ENCODE data around the gene DGKD.

Gene DGKD

DNA sequence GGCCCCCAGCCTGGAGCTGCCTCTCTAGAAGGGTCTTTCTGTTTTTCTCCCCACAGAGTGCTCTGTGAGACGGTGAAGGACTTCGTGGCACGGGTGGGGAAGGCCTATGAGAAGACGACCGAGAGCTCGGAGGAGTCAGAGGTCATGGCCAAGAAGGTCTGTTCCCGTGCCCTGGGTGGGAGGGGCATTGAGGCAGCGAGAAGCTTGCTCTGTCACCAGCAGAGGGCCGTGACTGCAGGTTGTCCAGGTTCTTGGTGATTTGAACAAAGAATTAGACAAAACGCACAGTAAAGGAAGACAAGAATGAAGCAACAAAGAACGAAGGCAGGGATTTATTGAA, 93.9 kb downstream of the DGKD start:
- no peak for DNase-seq

DNA sequence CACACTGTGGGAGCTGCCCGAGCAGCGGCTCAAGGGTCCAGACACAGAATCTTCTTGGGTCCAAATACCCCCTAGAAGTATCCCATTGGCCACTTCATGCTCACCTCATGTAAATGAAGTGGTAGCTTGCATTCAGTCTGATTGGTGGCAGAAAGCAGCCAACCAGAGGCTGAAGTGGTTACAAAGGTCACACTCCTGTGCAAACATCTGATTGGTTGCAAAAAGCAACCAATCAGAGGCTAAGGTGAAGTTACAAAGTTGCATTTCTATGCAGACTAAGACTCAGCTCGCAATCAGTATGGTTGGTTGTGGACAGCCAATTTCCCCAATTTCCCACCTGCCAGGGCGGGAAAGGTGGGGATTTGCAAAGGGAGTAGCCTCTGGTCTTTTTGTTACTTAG, 94.3 kb downstream of the DGKD start:
- no peak for DNase-seq

- no peak for DNase-seq
Measured at GRCh38 chr2:233449081-233449901, 95.0 kb downstream of the DGKD start.

DNA sequence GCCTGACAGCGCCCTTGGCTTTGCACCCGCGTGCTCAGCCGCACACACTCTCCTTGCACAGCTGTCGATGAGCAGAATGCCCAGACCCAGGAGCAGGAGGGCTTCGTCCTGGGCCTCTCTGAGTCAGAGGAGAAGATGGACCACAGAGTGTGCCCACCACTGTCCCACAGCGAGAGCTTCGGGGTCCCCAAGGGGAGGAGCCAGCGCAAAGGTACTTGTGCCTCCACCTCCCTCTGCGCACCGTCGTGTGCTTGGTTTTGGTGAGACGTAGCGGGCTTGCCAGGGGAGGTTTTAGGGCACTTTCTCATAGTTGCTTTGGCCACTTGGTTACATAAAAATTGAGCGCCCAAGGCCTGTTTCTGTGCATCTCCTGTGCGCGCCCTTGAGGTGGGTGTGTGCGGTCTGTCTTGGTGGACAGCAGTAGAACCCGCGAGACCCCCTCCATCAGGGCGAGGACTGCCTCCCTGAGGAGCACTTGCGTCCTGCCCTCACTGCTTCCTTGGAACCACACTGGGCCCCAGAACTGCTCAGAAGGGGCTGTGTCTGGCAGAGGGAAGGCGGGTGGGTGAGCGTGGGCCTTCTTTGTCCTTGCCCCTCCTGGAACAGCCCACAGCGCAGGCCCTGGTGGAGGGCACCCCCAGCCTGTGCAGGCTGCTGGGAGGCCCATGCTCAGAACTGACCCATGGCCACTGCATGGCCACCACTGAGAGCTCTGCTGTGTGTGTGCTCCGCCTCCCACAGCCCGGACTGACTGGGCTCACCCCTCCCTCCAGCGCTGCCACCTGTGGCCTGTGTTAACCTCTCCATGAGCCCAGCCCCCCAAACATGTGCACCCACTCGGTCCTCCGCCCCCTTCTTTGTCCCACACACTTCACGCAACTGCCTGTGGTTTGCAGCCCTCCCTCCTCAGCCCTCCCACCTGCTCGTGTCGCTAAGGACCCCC, 95.9 kb downstream of the DGKD start:
- DNase-seq: no peak

DNA sequence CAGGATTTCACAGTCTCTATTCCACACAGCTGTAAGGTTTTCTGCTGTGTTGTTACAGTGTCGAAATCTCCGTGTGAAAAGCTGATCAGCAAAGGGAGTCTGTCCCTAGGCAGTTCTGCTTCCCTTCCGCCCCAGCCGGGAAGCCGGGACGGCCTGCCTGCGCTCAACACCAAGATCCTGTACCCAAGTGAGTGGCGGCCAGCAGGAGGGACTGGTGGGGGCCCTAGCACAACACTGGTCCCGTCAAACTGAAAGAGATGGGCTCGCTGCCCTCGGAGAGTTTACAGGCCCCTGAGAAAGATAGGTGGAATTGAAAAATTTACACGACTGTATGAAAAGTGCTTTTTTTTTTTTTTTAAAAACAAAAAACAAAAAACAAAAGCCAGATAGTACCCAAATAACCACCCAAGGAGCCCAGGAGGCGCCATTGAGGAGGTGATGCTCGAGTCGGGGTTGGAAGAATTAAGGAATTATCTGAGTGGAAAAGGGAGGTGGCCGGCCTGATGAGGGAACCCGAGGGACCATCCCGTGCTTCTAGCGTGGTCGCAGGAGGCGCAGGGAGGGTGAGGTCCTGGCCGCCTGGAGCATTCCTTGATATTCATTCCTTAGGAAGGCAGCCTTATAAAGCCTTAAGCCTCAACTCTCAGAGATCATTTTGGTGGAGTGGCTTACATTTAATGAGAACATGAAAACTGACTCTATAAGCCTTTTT, 96.7 kb downstream of the DGKD start:
- no peak for DNase-seq

DNA sequence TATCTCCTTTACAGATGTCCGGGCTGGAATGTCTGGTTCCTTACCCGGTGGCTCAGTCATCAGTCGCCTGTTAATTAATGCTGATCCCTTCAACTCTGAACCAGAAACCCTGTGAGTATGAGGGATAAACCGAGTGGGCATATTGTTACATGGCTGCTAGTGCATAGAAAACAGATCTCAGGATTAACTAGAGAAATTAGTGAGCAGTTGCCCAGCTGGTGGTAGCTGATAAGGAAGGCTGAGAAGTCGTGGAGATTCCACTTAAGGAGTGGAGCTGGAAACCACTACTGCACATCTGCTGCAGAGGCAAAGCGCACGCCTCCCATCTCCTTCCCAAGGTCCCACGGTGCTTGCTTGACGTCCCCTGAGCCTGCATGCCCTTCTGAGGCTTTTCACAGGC, 97.7 kb downstream of the DGKD start:
- no peak for DNase-seq

GRCh38 chr2:233453111-233453915, 99.0 kb downstream of the DGKD start:
- DNase-seq: no peak

DNA sequence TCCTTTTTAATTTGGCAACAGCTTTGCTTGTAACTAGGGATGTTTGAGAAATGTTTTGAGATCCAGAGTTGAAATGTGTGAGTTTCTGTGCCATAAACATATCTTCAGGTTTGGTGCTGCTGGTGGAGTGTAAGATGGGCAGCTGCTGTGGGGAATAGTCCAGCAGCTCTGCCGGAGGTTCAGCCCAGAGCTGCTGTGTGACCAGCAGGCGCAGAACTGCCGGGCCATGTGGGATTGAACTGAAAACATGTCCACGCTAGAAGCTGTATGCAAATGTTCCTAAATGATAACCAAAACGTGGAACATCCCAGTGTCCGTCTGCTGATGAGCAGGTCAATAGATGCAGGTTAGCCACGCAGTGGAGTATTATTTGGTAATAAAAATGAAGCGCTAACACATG, 99.6 kb downstream of the DGKD start:
- no peak for DNase-seq

GRCh38 chr2:233455006-233455405, 100.7 kb downstream of the DGKD start:
- no peak for DNase-seq

- DNase-seq: no peak
Measured at GRCh38 chr2:233455491-233455890, 101.2 kb downstream of the DGKD start.

- DNase-seq: no peak
Measured at GRCh38 chr2:233456111-233456510, 101.8 kb downstream of the DGKD start.

DNA sequence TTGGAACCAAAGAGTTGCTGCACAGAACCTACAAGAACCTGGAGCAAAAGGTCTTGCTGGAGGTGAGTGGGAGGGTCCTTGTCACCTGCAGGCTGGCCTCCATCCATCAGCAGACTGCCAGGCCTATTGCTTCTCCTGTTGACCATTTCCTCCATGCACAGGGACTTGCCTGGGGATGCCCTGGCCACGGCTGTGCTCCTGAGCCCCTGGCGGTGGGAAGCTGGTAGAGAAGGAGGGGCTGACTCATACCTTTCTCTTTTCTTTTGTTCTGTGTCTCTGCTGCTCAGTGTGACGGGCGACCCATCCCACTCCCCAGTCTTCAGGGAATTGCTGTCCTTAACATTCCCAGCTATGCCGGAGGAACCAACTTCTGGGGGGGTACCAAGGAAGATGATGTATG, 102.6 kb downstream of the DGKD start:
- DNase-seq: no peak

DNA sequence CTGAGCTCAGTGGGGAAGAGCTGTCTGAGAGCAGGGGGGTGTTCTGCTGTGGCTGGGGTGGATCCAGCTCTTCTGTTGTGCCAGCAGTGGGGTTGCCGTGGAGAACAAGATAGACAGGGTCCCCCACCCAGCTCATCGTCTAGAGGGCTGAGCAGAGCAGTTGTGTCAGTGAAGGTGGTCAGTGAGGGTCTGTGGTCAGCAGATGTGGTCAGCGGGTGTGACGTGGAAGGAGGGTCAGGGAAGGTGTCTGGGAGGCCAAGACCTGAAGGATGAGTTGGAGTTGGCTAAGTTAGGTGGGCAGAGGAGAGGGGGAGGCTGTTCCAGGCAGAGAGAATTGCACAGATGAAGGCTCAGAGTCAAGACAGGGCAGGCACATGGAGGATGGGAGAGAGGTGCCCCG, 103.1 kb downstream of the DGKD start:
- DNase-seq: no peak

- no peak for DNase-seq
Measured at GRCh38 chr2:233458031-233458610, 103.8 kb downstream of the DGKD start.

DNA sequence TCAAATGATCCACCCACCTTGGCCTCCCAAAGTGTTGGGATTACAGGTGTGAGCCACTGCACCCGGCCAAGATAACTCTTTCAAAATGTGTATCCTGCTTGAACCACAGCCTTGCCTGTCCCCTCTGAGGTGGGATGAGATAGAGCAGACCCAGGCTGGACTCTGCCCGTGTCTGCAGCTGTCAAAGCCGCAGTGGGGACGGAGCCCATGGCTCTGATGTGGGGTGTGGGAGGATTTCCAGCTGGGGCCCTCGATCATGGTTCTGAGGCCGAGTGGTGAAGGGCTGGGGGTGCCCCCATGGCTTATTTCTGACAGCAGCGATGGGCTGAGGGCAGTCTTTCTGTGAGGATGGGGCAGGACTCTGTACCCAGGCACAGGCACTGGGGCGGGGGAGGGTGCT, 104.5 kb downstream of the DGKD start:
- no peak for DNase-seq

DNA sequence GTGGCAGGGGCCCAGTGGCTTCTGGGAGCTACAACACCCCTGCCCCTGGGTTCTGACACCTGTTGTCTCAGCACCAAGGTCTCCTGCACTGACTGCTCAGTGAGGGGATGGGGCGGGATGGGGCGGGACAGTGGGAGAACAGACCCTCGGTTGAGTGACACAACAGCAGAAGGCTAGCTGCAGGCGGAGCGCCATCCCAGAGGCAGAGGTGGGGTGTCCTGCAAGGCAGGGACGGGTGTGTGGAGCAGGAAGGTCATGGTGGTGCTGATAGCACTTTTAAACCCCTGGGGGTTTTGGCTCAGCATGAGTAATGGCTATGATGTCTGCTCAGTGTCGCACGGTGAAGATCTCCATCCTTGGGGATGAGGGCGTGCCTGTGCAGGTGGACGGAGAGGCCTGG, 105.1 kb downstream of the DGKD start:
- DNase-seq: no peak

DNA sequence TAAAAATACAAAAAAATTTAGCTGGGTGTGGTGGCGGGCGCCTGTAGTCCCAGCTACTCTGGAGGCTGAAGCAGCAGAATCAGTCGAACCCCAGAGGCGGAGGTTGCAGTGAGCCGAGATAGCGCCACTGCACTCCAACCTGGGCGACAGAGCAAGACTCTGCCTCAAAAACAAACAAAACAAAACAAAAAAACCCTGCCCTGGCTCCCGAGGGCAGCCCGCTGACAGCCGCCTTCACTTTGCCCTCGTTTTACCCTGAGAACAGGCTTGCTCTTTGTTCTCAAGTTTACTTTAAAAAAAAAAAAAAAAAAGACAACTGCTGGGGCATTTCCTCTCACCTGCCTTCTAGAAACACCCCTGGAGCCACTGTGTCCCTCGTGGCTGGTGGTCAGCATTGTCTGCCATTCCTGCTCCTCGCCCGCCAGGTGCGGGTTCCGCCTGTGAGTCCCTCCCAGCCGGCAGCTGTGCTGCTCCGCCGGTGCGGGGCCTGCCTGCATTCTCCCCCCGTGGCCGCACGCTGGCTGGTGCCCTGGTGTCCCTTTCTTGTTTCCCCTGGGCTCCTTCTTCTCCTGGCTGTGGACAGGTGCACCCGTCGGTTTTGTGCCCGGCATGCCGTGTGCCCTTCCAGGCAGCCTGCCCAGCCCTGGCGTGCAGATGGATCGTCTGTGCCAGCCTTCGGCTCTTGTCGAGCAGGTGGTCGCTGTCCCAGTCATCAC, 106.6 kb downstream of the DGKD start:
- peak; percentile 80 for DNase-seq

GRCh38 chr2:233461481-233461891, 107.2 kb downstream of the DGKD start:
- no peak for DNase-seq

GRCh38 chr2:233462202-233462785, 108.0 kb downstream of the DGKD start:
- no peak for DNase-seq

DNA sequence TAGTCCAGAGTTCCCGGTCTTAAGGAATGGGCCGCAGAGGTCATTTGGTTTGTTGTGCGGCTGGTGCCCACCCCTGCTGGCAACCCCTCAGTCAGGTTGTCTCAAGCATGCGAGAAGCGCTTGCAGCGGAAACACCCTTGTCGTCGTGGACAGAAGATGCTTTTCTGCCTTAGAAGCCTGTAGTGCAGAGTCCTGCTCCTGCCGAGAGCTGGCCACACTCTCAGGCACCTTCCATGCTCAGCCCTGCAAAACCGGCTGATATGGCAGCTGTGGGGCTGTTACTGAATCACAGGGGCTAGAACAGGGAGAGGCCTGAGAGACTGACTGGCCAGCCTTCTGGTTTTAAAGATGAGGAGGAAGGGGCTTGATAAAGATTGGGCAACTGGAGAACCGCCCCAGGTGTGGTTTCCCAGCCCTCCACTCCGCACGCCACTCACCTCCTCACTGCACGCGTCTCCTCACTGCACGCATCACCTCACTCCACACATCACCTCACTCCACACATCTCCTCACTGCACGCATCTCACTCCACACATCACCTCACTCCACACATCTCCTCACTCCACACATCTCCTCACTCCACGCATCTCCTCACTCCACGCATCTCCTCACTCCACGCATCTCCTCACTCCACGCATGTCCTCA, 108.7 kb downstream of the DGKD start:
- DNase-seq: no peak

DNA sequence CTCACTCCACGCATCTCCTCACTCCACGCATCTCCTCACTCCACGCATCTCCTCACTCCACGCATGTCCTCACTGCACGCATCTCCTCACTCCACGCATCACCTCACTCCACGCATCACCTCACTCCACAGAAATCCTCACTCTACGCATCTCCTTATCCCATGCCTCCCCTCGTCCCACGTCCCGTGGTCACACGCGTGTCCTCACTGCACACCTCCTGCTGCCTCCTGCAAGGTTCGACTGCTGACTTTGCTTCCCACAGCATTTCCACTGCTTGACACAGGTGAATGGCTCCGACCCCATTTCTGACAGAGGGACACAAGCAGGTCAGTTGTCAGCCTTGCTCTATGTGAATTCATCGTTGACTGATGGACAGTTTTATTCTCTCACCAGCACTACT, 109.3 kb downstream of the DGKD start:
- DNase-seq: no peak

Data from NCI-H1105 treated with DMSO at 0.1 percent for 48 hours (cell line).